GM18499 (cell line): ENCODE data around the gene SBF2.
"Not testable (repeated sequence)": the region's sequence is repeated elsewhere in the genome, so short reads cannot be mapped to it uniquely, and the experiment has no call there.

ENCODE experiments used
- ATAC-seq: cut with Tn5 transposase; IDR thresholded peaks from one replicate; pipeline ENCODE4 v1.9.1; 2021; ENCODE audit warnings: moderate number of reproducible peaks; ENCODE audit not compliant: insufficient read depth, unreplicated experiment

The SBF2 gene

DNA sequence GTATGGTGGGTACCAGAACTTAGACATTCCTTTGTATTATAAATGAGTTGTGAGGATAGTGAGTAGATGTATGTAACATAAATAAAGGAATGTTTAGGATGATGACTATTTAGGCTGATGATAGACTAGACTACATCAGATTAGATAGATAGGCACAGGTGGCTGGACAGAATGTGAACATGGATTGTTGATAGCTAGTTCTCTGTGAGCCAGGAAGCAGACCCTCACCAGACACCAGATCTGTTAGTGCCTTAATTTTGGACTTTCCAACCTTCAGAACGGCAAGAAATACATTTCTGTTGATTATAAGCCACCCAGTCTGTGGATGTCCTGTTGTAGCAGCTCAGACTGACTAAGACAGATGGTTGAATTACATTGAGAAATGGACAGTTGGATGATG lies 530.7 kb downstream of the SBF2 start:
- ATAC-seq: no peak

GRCh38 chr11:9762531-9762930 lies 531.5 kb downstream of the SBF2 start:
- ATAC-seq: no peak

DNA sequence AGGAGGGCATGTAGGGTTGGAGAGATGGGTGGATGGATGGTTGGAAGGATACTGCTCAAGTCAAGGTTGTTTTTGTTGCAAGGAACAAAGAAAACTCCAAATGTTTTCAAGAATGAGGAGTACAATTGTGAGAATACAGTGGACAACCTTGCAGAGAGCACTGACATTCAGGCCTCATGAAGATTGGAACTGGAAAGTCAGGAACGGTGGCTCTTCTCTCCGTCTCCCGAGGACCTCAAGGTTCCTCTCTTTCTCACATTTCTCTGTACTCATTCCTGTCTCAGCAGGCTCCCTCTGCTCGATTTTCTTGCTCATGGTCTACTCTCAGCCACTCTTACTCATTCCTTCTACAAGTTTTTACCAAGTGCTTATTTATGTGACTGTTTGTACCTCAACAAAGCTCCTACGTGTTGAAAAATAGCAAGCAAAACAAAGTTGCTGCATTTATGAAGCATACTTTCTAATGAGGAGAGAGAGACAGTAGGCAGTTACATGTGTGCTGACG lies 532.5 kb downstream of the SBF2 start:
- no peak for ATAC-seq

DNA sequence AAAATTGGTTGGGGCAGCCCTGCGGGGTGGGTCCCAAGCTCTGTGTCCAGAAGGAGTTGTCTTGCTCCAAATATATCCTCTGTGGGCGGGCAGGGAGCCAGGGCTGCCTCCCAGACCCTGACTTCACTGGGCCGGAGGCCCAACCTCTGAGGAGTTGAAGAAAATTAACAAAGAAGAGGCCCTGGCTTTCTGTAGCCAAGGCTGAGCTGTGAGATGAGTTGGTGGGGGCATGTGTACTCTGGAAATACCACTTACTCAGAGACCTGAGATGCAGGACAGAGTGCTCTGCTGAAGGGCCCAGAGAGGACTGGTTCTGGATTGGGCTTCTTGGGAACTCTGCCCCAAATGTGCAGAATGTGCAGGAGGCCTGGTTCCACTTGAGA lies 533.8 kb downstream of the SBF2 start:
- no peak for ATAC-seq

GRCh38 chr11:9759519-9760192 lies 534.4 kb downstream of the SBF2 start:
- peak; percentile 50 for ATAC-seq

DNA sequence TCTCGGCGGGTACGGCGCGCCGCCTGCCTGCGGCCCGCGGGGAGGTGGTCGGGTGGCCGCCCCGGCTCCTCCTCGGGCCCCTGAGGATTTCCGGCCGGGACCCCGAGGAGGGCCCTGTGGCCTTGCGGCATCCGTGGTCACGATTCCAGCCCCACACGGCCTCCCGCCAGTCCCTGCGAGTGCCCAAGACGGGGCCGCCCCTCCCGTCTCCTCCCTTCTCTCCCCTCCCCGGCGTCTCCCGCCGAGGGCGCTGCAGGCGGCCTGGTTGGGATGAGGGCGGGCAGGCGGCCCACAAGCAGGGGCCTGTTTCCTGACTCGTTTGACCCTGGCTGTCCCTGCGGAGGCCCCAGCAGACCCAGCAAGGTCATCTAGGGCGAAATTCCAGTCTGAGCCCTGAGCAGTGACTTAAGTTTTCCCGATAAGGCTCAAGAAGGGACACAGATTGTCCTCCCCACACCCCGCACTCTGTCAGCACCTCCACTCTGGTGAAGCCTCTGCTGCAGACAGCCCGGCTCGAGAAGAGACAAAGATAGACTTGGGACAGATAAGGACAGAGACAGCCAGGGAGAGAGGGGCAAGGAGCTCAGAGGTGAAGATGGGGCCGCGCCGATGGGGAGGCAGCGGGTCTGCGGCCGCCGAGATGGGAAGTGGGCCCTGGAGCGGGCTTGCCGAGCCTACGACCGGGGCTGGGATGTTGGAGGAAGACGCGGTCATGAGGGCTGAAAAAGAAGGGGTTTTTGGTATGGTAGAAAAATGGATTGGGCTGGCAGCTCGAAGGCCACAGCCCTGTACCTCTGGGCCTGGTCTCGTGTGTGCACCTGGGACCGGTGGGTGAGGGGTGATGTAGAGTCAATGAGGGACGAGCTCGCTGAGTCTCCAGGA lies 535.1 kb downstream of the SBF2 start:
- ATAC-seq: peak; percentile 2

DNA sequence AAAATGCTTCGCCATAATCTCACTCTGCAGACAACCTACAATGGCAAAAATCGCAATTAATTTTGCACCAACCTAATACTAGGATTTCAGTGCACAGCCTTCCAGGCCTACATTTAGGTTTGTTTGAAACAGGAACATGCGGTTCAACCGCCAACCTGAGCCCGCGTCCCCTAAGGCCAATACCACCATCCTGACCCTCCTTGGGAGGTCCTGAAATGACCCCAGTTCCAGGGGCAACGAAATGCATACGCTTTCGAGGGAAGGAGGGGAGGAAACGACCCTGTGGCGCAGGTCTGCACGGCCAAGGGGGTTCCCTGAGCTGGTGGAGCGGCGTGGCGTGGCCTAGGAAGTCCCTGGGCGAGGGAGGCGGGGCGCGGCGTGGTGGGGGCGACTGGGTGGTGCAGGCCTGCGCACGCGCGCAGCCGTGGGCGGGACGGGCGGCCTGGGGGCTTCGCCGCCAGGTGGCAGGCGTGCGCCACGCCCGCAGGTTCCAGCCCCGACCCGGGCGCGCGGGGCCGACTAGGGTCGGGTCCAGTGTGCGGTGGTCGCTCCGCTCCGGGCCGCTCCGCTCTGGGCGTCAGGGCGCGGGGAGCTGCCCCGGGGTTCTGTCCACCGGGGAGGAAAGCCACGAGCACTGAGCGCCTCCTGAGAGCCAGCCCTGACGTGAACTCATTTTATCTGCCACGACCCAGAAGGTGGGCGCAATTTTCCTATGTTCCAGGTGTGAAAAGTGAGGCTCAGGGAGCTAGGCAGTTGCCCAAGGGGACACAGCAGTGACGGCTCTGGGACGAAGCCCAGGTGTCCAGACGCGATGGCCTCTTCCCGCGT lies 536.0 kb downstream of the SBF2 start:
- no peak for ATAC-seq

- ATAC-seq: no peak
These were observed 537.1 kb downstream of the SBF2 start for GRCh38 chr11:9756878-9757277.

GRCh38 chr11:9756461-9756860 lies 537.6 kb downstream of the SBF2 start:
- no peak for ATAC-seq

GRCh38 chr11:9755561-9756185 lies 538.3 kb downstream of the SBF2 start:
- no peak for ATAC-seq

GRCh38 chr11:9754010-9754471 lies 540.0 kb downstream of the SBF2 start:
- ATAC-seq: no peak

DNA sequence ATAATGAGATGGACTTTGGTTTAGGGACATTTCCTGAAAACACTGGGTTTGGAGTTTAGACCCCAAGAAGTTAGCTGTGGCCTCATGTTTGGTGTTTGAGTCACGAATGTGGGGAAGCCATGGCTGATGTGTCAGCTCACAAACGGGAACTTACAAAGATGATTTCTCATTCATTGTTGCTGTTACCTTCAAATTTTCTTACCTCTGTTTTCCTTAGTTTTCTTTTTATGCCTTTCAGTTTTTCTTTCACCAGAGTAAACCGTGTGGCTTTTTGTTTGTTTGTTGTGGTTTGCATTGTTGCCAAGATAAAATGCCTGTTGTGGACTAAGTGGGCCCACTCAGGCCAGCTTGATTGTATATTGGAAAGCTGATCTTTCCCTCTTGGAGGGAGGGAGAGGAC lies 541.0 kb downstream of the SBF2 start:
- ATAC-seq: no peak

GRCh38 chr11:9752091-9752490 lies 541.9 kb downstream of the SBF2 start:
- ATAC-seq: no peak

- ATAC-seq: no peak
These were observed 543.5 kb downstream of the SBF2 start for GRCh38 chr11:9750551-9750950.

DNA sequence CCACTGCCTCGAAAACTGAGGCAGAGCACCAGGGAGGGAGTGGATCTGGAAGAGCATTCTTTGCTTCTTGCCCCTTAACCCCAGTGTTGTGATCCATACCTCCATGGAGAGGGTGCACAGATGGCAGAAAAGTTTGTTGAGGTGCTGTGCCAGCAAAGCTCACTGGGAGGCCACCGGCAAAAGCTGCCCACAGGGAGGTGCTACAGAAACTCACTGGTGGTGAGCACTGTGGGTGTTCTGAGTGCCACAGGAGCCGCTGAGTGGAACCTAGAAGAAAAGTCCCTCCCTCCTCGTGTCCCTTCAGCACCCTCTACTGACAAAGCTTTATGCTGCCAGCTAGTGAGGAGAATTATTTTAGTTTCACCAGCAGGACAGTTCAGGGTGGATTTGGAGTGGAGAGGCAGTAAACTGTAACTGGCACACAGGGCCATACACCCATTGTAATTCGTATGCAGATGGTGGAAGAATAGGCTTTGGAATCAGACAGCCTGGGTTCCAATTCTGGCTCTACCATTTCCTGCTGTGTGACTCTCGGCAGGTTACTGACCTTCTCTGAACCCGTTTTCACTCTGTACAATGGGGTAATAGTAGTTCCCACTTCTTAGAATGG lies 545.6 kb downstream of the SBF2 start:
- no peak for ATAC-seq

DNA sequence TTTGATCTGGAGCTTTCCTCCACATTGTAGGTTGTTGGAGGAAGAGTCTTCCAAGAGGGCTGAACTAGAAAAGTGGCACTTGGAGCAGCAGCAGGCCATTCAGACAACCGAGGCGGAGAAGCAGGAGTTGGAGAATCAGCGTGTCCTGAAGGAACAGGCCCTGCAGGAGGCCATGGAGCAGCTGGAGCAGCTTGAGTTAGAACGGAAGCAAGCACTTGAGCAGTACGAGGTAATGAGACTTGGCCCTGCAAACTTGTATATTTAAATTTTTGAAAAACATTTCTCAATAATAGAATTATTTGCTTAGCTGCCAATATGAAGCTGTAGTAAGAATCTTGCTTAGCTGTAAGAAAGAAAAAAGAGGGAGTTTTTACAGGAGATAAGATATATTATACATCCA lies 546.2 kb downstream of the SBF2 start:
- no peak for ATAC-seq

DNA sequence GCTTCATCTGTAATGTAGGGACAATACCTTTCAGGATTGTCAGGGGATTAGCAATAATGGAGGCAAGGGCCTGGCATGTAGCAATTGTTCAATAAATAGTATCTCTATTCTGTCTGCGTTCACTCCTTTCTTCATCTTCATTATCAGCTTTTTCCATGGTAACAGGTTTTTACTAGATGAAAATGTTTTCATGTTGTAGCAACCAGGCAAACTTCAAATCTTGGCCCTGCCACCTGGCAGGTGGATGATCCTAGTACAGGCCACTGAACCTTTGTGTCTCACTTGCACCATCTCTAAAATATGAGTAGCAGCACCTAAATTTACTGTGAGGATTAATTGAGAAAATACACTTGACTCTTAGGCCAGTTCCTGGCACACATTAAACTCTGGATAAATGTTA lies 546.8 kb downstream of the SBF2 start:
- no peak for ATAC-seq

DNA sequence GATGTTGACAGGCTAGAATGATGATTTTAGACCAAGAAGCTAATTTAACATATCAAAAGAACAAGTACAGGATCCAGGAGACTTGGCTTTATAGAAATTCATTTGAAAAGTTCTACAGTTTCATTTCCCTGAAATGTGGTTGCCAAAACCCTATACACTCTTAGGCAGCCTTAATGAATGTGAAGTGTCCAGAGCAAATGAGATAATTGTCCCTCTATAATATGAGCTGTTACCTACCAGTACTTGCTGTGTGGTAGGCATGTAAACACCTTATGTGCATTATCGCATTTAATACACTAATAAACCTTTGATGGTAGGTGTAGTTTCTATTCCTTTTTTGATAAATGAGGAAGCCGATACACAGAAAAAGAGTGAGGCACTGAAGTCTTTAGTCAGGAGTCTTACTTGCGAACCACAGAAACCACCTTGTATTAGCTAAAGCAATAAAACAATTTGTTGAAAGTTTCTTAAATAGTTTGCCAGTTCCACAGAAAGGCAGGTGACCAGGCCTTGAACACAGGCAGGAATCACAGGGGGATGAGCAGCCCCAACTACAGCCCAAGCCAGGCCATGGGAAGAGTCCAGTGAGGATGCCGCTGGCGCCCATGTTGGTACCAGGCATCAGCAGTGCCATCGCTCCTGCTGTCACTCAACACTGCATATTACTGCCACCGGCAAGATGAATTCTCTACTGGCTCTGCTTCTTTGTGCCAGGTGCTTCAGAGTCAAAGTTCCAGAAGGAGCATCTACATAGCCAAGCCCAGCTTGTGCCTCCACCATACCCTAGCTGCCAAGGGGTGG lies 548.4 kb downstream of the SBF2 start:
- ATAC-seq: peak; percentile 41

DNA sequence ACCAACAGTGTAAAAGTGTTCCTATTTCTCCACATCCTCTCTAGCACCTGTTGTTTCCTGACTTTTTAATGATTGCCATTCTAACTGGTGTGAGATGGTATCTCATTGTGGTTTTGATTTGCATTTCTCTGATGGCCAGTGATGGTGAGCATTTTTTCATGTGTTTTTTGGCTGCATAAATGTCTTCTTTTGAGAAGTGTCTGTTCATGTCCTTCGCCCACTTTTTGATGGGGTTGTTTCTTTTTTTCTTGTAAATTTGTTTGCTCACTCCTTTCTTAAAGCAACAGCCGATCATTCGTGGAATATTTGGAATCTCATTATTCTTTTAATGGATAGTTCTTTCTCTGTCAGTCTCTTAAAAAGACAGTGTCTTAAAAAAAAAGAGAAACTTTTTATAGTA lies 550.5 kb downstream of the SBF2 start:
- not testable (repeated sequence) for ATAC-seq
